D721Med (cell line): ENCODE results near the gene SLC17A5.
"Not testable (repeated sequence)": the region's sequence is repeated elsewhere in the genome, so short reads cannot be mapped to it uniquely, and the experiment has no call there.

Source experiments
- DNase-seq: peaks from one replicate; pipeline ENCODE4 v3.0.0; 2011; ENCODE audit warnings: low spot score; ENCODE audit not compliant: insufficient read length
- FAIRE-seq: peaks from 2 replicates; lab custom pipeline; 2011; peaks lifted over from hg19 to GRCh38; lab: Jason Lieb, UNC
- TF ChIP-seq, protein P1 (sequence below): IDR thresholded peaks from 2 replicates; pipeline ENCODE4 v1.5.1; 2012; ENCODE audit warnings: mild to moderate bottlenecking, control low read depth; ENCODE audit not compliant: insufficient read depth; ENCODE audit errors: missing control alignments

Gene SLC17A5

GRCh38 chr6:73579389-73579788, 74.4 kb downstream of the SLC17A5 start:
- TF ChIP-seq, protein P1, sequence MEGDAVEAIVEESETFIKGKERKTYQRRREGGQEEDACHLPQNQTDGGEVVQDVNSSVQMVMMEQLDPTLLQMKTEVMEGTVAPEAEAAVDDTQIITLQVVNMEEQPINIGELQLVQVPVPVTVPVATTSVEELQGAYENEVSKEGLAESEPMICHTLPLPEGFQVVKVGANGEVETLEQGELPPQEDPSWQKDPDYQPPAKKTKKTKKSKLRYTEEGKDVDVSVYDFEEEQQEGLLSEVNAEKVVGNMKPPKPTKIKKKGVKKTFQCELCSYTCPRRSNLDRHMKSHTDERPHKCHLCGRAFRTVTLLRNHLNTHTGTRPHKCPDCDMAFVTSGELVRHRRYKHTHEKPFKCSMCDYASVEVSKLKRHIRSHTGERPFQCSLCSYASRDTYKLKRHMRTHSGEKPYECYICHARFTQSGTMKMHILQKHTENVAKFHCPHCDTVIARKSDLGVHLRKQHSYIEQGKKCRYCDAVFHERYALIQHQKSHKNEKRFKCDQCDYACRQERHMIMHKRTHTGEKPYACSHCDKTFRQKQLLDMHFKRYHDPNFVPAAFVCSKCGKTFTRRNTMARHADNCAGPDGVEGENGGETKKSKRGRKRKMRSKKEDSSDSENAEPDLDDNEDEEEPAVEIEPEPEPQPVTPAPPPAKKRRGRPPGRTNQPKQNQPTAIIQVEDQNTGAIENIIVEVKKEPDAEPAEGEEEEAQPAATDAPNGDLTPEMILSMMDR: no peak
- FAIRE-seq: no peak
- no peak for DNase-seq

DNA sequence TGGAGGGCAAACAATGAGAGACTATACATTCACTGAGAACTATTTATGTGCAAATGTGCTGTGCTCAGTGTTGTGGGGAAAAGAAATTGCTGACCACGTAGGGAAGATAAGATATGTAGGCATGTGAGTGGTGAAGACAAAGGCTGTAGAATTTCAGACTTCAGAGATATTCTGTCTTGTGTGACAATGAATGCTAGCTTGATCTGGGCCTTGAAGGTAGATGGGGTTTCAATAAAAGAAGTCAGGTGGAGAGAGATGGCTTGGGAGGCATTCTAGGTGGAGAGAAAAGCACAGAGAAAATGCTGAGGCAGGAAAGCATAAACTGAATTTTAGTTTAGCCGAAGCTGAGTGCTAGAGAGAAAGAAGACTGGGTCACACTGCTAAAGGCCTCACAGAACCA, 76.1 kb downstream of the SLC17A5 start:
- FAIRE-seq (no peak), DNase-seq (no peak)
- TF ChIP-seq, protein P1: no peak

GRCh38 chr6:73572531-73572930, 81.3 kb downstream of the SLC17A5 start:
- FAIRE-seq, DNase-seq: not testable (repeated sequence)

GRCh38 chr6:73571218-73572181, 82.3 kb downstream of the SLC17A5 start:
- not testable (repeated sequence) for DNase-seq, FAIRE-seq

DNA sequence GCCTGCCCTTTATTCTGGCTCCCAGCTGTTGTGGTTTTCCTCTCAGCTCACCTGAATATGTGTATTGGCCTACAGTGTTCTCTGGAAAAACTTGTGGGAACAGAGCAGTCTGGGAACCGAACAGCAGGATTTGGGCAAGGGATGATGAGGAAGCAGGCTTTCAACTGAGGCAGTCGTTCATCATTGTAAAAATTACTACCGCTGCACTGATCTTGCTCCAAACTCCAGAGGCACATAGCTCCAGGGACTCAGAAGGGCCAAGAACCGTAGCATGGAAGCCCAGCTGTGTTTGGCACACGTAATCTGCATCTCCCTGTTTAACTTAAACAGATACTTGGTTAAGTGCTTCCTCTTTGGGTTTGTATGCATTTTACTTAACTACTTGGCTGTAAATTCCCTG, 84.7 kb downstream of the SLC17A5 start:
- DNase-seq (no peak), FAIRE-seq (no peak)
- TF ChIP-seq, protein P1: no peak

DNA sequence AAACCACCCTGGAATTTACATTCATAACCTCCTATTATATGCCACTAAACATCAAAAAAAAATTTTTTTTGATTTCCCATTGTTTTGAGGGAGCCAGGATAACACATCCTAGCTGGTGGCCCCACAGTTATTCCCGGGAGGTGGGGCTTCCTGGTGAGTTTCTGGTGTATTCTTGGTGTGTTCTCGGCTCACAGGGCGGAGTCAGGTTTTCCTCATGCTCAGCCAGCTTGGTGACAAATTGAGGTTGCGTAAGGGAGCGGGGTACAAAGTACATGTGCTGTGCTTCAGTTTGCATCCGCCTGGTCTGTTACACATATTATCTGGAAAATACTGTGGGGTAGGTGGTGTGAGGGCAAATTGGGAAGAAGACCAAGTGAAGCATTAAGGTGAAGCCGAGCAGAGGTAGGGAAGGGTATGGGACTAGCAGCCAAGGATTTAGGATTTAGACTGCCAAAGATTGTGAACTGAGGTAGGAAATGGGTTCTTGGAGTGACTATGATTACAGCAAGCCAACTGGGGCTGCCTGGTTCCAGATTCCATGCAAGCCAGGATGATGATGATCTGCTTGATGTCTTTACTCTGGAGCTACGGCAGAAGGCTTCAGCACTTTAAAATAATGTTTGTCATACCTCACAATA, 86.7 kb downstream of the SLC17A5 start:
- FAIRE-seq (no peak), DNase-seq (no peak)
- TF ChIP-seq, protein P1: no peak

DNA sequence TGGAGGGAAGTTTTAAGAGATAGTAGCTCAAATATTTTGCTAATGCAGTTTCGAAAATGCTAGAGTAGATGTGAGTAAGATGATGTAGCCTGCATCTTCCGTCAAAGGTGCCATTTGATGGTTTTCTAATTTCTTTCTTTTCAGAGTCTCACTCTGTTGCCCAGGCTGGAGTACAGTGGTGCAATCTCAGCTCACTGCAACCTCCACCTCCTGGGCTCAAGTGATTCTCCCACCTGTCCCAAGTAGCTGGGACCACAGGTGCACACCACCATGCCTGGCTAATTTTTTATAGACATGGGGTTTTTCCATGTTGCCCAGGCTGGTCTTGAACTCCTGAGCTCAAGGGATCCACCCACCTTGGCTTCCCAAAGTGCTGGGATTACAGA, 87.3 kb downstream of the SLC17A5 start:
- FAIRE-seq, DNase-seq: not testable (repeated sequence)

DNA sequence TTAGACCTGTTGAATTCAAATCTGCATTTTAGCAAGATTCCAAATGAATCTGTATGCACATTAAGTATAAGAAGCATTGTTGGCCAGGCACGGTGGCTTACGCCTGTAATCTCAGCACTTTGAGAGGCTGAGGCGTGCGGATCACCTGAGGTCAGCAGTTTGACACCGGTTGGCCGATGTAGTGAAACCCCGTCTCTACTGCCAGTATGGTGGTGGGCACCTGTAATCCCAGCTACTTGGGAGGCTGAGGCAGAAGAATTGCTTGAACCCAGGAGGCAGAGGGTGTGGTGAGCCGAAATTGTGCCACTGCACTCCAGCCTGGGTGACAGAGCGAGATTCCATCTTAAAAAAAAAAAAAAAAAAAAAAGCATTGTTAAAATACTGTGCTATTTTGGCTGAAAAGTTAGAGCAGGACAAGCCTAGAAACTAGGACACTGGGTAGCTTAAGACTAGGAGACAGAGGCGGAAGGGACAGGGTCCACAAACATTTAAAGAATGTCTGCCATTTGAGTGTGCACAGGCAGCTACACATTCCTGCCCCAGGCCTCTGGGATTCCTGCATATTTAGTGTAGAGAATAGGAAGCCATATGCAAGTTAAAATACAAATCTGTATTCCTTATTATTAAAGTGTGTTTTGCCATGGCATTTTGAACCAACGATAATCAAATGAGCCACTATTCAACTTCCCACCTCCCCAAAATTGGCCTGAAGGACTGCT, 87.9 kb downstream of the SLC17A5 start:
- TF ChIP-seq, protein P1: no peak
- FAIRE-seq: no peak
- DNase-seq: no peak
